PC-9 (cell line): ENCODE results near the gene KRTAP5-5. TPM values are rescaled to one million over a fixed set of nuclear protein-coding genes. Genes with fewer than 3 reads are reported as not detected.
A peak's percentile ranks its signal among the peaks of the same experiment; 100 is the strongest.

Experiments
- BruUV-seq: library from RNA; stranded (reverse); fragments of 400-500 nt; replicated peaks from 2 replicates; lab custom pipeline; 2021; lab: Mats Ljungman, UMichigan
- CTCF ChIA-PET: fragments of 300-600 bp; sonication (Branson Sonifier 250); formaldehyde crosslinking; loops from one replicate; lab custom pipeline; 2022; ENCODE audit warnings: antibody characterized with exemption; lab: Charles Lee
- POLR2A ChIA-PET: fragments of 300-600 bp; sonication (Branson Sonifier 250); formaldehyde crosslinking; loops from one replicate; lab custom pipeline; 2022; ENCODE audit warnings: antibody characterized with exemption; ENCODE audit not compliant: unreplicated experiment; lab: Charles Lee
- DNase-seq, 2 experiments: peaks; one replicate each; pipeline versions ENCODE4 v3.0.0 to v3.0.0-alpha.2; 2015 to 2022; ENCODE audit warnings: mixed read lengths in 1 of 2
- H2AFZ ChIP-seq: fragments of 200-600 bp; sonication (generic); 2 replicates; pipeline ENCODE4 v1.8.1; 2017; ENCODE audit warnings: antibody characterized with exemption
- H3F3A ChIP-seq: fragments of 200-600 bp; sonication (generic); 2 replicates; pipeline ENCODE4 v1.8.1; 2017; ENCODE audit warnings: antibody characterized with exemption, mild to moderate bottlenecking, low read depth; ENCODE audit not compliant: insufficient read depth
- H3K27ac ChIP-seq: fragments of 200-600 bp; sonication (generic); 2 replicates; pipeline ENCODE4 v1.6.1; 2016; ENCODE audit warnings: mixed run types
- H3K27me3 ChIP-seq: fragments of 200-600 bp; sonication (generic); 2 replicates; pipeline ENCODE4 v1.6.1; 2016; ENCODE audit warnings: low read depth, mixed run types; ENCODE audit not compliant: insufficient read depth
- H3K36me3 ChIP-seq: fragments of 200-600 bp; sonication (generic); 2 replicates; pipeline ENCODE4 v1.6.1; 2016; ENCODE audit warnings: low read depth, mixed run types
- H3K4me1 ChIP-seq: fragments of 200-600 bp; sonication (generic); replicated peaks from 2 replicates; pipeline ENCODE4 v1.6.1; 2016; ENCODE audit warnings: mixed run types; ENCODE audit not compliant: insufficient read depth
- H3K4me2 ChIP-seq: fragments of 200-600 bp; sonication (generic); 2 replicates; pipeline ENCODE4 v1.6.1; 2017; ENCODE audit warnings: mixed run types
- H3K4me3 ChIP-seq: fragments of 200-600 bp; sonication (generic); 2 replicates; pipeline ENCODE4 v1.6.1; 2016; ENCODE audit warnings: mixed run types
- H3K79me2 ChIP-seq: fragments of 200-600 bp; sonication (generic); 2 replicates; pipeline ENCODE4 v1.6.1; 2017; ENCODE audit warnings: low read depth, mixed run types
- H3K9me2 ChIP-seq: fragments of 200-600 bp; sonication (generic); 2 replicates; pipeline ENCODE4 v1.8.1; 2017; ENCODE audit warnings: mild to moderate bottlenecking; ENCODE audit not compliant: insufficient read depth
- H3K9me3 ChIP-seq: fragments of 200-600 bp; sonication (generic); 2 replicates; pipeline ENCODE4 v1.8.1; 2016; ENCODE audit warnings: low read depth; ENCODE audit not compliant: insufficient read depth
- H4K20me1 ChIP-seq: fragments of 200-600 bp; sonication (generic); 2 replicates; pipeline ENCODE4 v1.8.1; 2017; ENCODE audit not compliant: insufficient read depth
- EZH2 ChIP-seq: fragments of 200-600 bp; sonication (generic); IDR thresholded peaks from 2 replicates; pipeline ENCODE4 v1.8.0; 2017; ENCODE audit warnings: antibody characterized with exemption, low read depth
- intact Hi-C: fragments of 100-400 bp; cut with micrococcal nuclease; formaldehyde crosslinking; loops from one replicate; pipeline ENCODE4 v1.10.0; 2022; ENCODE audit not compliant: unreplicated experiment
- total RNA-seq: library from RNA; stranded (reverse); gene quantifications from 2 replicates; pipeline ENCODE4 v1.2.3, GENCODE V29; 2021
- TF ChIP-seq, protein P1 (sequence below): fragments of 200-600 bp; sonication (generic); conservative IDR thresholded peaks from 2 replicates; pipeline ENCODE4 v1.6.1; 2017; ENCODE audit warnings: mixed run types, antibody characterized with exemption, mild to moderate bottlenecking, moderate library complexity

KRTAP5-5 gene
- total RNA-seq, 1 experiment from 2014 or later = not detected

DNA sequence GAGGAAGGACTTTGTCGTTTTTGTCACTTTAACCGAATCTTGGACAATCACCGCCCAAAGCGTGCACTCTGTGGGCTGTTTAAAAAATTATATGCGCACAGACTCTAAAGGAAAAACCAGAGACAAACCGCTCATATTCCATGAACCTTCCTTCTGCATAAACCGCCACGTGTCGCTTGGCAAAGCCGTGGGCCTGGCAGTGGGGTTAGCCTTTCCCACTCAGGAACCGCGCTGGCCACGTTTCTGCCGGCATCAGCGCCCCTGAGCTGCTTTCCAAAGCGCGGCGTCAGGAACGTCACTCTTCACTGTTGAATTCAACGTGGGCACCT, 22.8 kb downstream of the KRTAP5-5 start:
- Histone ChIP-seq H3F3A (no peaks in the 10 kb centered on the region), H3K9me2 (no peaks in the 10 kb centered on the region), H4K20me1 (no peaks in the 10 kb centered on the region), H3K36me3 (no peaks in the 10 kb centered on the region), H3K27me3 (peaks cover 34% of the 10 kb centered on the region), H2AFZ (no peak overlapping the region), H3K4me2 (no peak overlapping the region), H3K27ac (no peak overlapping the region), H3K4me3 (no peak overlapping the region), H3K9me3 (no peaks in the 10 kb centered on the region), H3K4me1 (no peaks in the 10 kb centered on the region), H3K79me2 (no peaks in the 10 kb centered on the region)
- ChIA-PET CTCF (interaction anchor here (0.5 to 1.8 kb wide), 13 partner anchors 57 to 734 kb away, joined by 3 to 30 read pairs (median 4); no protein-coding TSS in a partner anchor), POLR2A (no interaction called here)
- TF ChIP-seq, protein P1, sequence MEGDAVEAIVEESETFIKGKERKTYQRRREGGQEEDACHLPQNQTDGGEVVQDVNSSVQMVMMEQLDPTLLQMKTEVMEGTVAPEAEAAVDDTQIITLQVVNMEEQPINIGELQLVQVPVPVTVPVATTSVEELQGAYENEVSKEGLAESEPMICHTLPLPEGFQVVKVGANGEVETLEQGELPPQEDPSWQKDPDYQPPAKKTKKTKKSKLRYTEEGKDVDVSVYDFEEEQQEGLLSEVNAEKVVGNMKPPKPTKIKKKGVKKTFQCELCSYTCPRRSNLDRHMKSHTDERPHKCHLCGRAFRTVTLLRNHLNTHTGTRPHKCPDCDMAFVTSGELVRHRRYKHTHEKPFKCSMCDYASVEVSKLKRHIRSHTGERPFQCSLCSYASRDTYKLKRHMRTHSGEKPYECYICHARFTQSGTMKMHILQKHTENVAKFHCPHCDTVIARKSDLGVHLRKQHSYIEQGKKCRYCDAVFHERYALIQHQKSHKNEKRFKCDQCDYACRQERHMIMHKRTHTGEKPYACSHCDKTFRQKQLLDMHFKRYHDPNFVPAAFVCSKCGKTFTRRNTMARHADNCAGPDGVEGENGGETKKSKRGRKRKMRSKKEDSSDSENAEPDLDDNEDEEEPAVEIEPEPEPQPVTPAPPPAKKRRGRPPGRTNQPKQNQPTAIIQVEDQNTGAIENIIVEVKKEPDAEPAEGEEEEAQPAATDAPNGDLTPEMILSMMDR = no peak
- TF ChIP-seq EZH2 = no peak
- no peak for DNase-seq
- intact Hi-C loops = loop anchor here (5.0 kb wide), 1 partner anchor 40 kb away; no protein-coding TSS in a partner anchor
- no TSS peak for BruUV-seq

DNA sequence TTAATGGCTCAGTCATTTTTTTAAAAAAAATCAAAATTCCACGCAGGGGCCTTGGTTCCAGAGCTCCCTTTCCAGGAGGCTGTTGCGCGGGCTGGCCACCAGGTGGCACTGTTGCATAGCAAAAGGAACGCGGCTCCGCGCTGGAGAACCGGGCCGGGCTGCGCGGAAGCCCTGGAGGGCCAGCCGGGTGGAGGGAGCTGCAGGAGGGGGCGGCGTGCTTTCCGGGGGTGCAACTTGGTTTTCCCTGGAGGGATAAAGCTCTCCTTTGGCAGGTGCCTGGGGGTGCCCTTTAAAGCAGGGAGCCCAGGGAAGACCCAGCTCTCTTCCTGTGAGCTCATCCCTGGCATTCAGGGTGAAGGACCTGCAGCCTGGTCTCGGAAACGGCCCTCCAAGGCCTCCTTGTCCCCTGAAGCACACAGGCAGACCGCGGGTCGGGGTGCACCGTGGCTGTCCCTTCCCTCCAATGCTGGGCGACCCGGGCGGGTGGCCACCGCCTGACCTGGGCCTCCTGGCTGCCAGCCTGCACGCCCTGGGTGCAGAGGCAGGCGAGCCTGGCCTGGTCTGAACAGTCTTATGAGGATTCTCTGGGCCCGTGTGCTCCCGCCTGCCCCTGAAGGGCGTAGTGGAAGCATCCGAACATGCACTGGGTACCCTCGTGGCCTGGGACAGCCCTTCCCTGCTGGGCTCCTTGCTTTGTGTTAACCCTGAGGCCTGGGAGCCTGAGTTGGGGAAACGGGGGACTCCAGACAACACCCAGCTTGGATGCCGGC, 23.4 kb downstream of the KRTAP5-5 start:
- TF ChIP-seq, protein P1 = peak; percentile 92
- TF ChIP-seq EZH2 = no peak
- Histone ChIP-seq H3K27ac (no peak overlapping the region), H3K9me3 (no peaks in the 10 kb centered on the region), H3K4me2 (no peak overlapping the region), H3K79me2 (no peaks in the 10 kb centered on the region), H3K27me3 (peaks cover 39% of the 10 kb centered on the region), H3K4me3 (no peak overlapping the region), H4K20me1 (no peaks in the 10 kb centered on the region), H3K36me3 (no peaks in the 10 kb centered on the region), H3K9me2 (no peaks in the 10 kb centered on the region), H2AFZ (no peak overlapping the region), H3F3A (no peaks in the 10 kb centered on the region), H3K4me1 (no peaks in the 10 kb centered on the region)
- BruUV-seq = no TSS peak
- CTCF ChIA-PET = interaction anchor here (0.5 to 1.8 kb wide), 15 partner anchors 56 to 734 kb away, joined by 3 to 30 read pairs (median 4); no protein-coding TSS in a partner anchor
- POLR2A ChIA-PET = no interaction called here
- intact Hi-C loops = loop anchor here (1.0 to 5.0 kb wide), 2 partner anchors 39 to 499 kb away; no protein-coding TSS in a partner anchor
- peak in 1 of 2 experiments; percentile 61 for DNase-seq

DNA sequence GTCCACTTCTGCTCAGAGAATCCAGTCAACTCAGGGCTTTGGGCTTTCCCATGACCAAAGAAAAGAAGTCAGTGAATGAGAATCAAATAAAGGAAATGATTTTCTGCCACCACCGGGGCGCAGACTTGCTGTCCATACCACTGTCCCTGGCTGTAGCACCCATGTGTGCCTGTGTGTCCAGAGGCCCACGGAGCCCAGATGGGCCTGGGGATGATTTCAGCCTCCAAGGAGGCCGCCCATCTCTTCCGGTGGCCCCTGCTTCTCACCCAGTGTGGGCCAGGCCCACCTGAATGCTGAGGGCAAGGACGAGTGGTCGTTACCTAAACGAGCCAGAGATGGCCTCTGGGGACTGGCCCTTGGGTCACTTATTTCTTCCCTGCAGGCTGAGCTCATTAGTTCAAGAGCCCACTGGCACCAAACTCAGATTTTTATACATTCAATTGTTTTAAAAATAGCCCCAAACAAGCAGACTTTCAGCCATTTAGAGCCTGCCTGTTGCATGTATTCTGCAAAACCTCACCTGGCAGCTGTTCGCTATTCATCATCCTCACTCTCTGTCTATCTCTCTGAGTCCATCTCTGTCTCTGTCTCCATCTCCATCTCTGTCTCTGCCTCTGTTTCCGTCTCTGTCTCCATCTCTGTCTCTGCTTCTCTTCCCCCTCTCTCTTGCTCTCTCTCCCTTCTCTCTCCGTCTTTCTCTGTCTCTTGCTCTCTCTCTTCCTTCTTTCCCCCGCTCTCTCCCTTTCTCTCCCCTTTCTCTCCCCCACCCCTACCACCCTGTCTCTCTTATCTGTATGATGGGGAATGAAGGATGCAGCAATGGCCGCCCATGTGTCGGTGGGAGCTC, 24.2 kb downstream of the KRTAP5-5 start:
- Histone ChIP-seq H3F3A (no peaks in the 10 kb centered on the region), H3K27ac (no peak overlapping the region), H4K20me1 (no peaks in the 10 kb centered on the region), H3K27me3 (peaks cover 43% of the 10 kb centered on the region), H3K9me2 (no peaks in the 10 kb centered on the region), H2AFZ (no peak overlapping the region), H3K4me3 (no peak overlapping the region), H3K4me2 (no peak overlapping the region), H3K79me2 (no peaks in the 10 kb centered on the region), H3K36me3 (no peaks in the 10 kb centered on the region), H3K9me3 (no peaks in the 10 kb centered on the region), H3K4me1 (no peaks in the 10 kb centered on the region)
- no peak for TF ChIP-seq EZH2
- TF ChIP-seq, protein P1 = no peak
- no TSS peak for BruUV-seq
- intact Hi-C loops = loop anchor here (1.0 to 5.0 kb wide), 2 partner anchors 39 to 499 kb away; no protein-coding TSS in a partner anchor
- no peak for DNase-seq
- ChIA-PET POLR2A (no interaction called here), CTCF (interaction anchor here (0.5 to 1.8 kb wide), 3 partner anchors 294 to 498 kb away, joined by 3 to 21 read pairs (median 8); no protein-coding TSS in a partner anchor)
